Activated gamma-delta T cell treated with anti-CD3 and anti-CD28 coated beads, Interleukin-2, amount 50 U/mL, for 16 hours (primary cell): Measurements from ENCODE around the gene ARHGEF4.

Experiments
- DNase-seq: peaks from one replicate; pipeline ENCODE4 v3.0.0-alpha.2; 2020; ENCODE audit warnings: low read depth

The ARHGEF4 gene

GRCh38 chr2:131016826-131017741, 180.4 kb downstream of the ARHGEF4 start:
- DNase-seq: no peak

GRCh38 chr2:131022731-131023130, 186.0 kb downstream of the ARHGEF4 start:
- no peak for DNase-seq

DNA sequence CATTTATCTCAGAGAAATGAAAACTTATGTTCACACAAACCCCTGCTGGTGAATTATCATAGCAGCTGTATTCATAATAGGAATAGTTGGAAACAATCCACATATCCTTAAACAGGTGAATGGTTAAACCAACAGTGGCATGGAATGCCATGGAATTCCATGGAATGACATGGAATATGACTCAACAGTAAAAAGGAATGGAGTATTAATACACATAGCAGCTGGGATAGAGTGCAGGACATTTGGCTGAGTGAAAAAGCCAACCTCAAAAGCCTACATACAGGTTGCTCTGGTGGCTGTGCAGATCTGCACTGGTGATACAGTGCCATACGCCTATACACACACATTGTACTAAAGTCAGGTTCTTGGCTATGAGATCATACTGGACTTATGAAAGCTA, 187.0 kb downstream of the ARHGEF4 start:
- no peak for DNase-seq

GRCh38 chr2:131026919-131027318, 190.2 kb downstream of the ARHGEF4 start:
- no peak for DNase-seq

DNA sequence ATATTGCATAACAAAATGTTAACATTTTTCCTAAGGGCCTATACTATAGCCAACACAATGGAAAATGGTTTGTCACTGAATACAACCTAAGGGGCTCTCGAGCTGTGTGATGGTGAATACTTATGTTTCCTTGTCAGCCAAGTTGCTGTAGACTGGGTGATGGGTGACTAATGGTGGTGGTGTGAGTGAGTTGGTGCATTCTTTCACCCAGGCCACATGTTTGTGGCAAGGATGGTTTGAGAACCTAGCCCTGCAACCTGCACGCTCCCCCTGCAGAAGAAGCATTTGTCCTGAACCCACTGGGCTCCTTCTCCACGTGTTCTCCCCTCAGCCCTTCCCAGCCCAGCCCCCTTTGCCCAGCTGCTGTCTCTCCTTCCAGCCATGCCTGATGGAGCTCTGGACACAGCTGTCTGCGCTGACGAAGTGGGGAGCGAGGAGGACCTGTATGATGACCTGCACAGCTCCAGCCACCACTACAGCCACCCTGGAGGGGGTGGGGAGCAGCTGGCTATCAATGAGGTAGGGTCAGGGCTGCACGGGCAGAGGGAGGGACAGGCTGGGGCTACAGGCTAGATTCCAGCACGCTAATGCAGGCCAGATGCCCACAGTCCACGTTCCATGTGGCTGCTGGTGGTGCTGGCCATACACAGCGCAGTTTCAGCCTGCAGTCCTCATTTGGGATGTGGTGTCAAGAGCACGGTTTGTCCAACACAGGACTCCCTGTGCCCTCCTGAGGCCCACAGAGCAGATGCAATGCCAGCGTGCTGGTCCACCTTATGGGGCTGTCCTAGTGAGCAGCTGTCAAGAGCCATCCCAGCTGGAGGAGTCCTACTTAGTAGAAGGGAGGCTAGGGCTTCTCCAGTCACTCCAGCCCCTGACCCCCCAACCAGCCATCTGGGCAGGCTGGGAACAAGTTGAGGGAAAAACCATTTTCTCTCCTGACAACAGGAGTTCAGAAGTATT, 191.1 kb downstream of the ARHGEF4 start:
- no peak for DNase-seq

- DNase-seq: no peak
Measured at GRCh38 chr2:131029812-131030211, 193.1 kb downstream of the ARHGEF4 start.

GRCh38 chr2:131030478-131030971, 193.8 kb downstream of the ARHGEF4 start:
- DNase-seq: no peak

DNA sequence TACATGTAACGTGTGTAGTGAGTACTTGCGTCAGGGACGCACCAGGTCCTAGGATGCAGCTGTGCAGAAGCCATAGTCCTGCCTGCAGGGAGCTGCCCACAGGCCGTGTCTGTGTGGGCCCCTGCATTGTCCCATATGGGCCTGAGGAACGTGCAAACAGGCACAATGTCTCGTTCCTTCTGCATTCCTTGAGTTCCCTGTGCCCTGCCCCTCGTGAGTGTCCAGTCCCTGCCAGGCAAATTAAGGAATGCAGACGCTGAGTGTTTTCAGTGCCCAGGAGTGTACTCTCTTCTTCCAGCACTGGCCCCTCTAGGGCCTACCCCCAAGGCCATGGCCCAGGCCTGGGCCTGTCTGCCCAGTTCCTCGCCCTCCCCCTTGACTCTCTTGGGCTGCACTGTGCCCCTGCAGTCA, 194.7 kb downstream of the ARHGEF4 start:
- DNase-seq: no peak

GRCh38 chr2:131031875-131032274, 195.2 kb downstream of the ARHGEF4 start:
- DNase-seq: no peak

- DNase-seq: no peak
Measured at GRCh38 chr2:131032393-131032836, 195.7 kb downstream of the ARHGEF4 start.

DNA sequence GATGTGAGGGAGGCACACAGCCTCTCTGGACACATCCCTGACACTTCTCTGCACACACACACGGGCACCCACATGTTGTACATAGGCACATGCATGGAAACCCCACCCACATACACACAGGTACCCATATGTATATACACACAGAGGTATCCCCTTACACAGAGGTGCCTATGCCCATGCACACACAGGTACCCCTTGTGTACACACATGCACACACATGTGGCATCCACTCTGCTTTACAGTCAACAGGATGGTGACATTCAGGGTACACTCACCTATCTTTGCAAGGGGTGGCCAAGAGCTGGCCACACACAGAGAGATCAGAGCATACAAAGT, 197.0 kb downstream of the ARHGEF4 start:
- DNase-seq: no peak

DNA sequence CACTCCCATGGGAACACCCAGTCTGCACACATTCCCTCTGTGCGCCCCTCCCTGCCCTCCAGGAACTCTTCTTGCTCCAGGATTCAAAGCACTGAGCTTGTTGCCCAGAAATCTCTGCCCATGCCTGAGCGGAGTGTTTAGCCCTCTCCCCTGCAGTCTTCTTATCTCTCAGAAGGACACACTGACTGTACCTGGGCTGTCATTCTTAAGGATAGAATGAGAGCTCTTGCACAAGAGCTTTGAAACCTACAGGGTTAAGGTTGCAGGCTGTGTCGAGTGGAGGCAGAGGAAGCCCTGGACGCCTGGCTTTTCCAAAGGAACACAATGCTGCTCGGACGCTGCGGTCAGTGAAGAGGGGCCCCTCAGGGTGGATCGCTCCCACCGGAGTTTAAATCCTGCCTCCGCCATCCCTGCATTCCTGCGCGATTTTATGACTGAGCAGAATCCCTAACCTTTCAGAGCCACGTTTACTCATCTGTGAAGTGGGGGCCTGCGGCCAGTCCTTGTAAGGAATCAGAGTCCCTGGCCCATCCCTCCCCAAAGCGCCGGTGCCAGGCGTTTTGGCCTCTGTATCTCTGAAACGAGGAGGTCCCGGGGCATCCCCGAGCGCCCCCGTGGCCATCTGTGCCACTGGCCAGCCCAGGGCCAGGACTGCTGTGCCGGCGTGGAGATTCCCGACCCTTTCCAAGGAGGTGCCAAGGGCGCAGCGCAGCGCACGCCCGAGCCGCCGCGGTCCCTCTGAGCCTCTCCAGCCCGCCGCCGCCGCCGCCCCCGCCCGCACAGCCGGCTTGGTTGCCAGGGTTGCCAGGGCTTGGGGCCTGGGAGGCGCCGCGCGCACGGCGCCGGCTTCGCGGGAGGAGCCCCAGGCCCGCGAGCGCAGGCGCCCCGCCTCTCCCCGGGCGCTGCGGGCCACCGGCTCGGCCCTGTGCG, 197.7 kb downstream of the ARHGEF4 start:
- DNase-seq: no peak

DNA sequence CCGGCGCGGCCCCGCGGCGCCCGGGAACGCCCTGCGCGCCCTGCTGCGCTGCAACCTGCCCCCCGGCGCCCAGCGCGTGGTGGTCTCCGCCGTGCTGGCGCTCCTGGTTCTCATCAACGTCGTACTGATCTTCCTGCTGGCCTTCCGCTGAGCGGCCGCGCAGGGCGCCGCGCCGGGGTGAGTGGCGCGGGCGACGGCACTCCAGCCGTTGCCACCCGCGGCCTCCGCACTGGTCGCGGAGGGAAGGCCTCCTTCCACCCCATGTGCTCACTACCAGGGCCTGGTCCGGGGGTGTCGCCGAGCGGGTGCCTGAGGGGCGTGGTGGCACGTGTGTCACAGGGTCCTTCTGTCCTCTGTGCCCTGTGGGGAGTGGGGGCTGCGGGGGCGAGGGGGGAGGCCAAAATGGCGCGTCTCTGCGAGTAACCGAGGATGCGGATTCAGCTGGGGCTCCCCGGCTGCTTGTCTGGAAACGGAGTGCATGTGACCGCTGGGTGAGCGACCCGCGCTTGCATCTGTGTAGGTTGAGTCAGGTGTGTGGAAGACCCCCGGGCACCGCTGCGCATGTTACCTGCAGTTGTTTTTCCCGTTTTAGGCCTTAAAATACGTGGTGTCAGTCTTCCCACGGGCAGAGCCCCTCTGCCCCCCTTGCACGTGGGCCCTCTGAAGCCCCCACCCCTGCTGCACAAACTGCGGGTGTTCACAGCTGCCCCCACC, 198.6 kb downstream of the ARHGEF4 start:
- no peak for DNase-seq

GRCh38 chr2:131035826-131036231, 199.1 kb downstream of the ARHGEF4 start:
- DNase-seq: no peak

- DNase-seq: no peak
Measured at GRCh38 chr2:131036269-131036668, 199.6 kb downstream of the ARHGEF4 start.

- DNase-seq: no peak
Measured at GRCh38 chr2:131036696-131037397, 200.1 kb downstream of the ARHGEF4 start.

DNA sequence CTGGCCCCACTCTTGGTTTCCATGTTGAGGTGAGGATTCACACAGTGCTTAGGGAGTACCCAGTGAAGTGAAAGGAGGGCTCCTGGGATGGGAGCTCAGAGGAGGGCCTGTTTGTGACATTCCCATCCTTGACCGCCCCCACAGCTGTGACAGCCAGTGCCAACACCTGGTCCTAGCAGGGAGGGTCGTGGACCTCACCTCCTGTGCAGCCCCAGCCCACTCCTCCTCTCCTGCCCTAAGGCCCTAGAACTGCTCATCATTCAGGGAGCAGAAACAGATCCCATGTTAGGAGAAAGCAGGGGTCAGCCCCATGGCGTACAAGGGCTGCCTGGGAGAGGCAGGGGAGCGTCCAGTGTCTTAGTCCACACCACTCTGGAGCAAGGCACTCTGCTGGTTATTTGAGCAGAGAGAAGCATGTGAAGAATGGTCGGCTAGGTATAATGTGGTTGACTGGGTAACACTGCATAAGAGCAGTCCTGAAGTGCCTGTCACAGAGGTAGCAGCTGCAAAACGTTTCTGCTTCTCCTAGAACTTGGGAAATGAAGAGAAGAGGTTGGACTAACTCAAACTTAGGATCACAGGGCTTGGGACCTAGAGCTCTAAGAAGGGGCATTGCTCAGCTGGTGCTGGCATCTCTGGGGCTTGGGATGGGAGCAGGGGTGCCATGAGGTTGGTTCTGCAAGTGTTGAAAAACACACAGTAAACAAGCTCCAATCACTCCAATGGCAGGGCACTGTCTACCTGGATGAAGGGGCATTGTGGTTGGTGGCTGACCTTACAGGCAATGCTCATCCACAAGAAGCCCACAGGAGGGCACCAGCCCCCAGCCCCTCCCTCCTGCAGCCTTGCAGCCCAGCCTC, 200.9 kb downstream of the ARHGEF4 start:
- no peak for DNase-seq

DNA sequence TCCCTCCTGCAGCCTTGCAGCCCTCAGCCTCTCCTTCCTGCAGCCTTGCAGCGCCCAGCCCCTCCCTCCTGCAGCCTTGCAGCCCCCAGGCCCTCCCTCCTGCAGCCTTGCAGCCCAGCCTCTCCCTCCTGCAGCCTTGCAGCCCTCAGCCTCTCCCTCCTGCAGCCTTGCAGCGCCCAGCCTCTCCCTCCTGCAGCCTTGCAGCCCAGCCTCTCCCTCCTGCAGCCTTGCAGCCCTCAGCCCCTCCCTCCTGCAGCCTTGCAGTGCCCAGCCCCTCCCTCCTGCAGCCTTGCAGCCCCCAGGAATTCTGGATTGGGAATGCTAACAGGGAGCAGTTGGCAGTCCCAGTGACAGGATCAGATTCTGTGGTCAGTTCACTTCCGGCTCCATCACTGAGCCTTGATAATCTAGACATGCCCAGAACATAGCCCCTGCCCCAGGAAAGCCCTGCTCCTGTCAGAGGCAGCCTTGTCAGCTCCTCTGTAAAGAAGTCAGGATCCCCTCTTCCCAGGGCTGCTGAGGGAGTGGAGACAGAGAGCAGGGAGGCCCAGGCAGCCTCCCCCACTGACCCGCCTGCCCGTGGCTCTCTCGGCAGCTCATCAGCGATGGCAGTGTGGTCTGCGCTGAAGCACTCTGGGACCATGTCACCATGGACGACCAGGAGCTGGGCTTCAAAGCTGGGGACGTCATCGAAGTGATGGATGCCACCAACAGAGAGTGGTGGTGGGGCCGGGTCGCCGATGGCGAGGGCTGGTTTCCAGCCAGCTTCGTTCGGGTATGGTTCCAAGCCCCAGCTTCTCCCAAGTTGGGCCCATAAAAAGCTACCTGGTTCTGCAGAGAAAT, 201.8 kb downstream of the ARHGEF4 start:
- no peak for DNase-seq
